ENCODE results near the gene ZCCHC7. TPM values are rescaled to one million over a fixed set of nuclear protein-coding genes. Genes with fewer than 3 reads are reported as not detected.

The ZCCHC7 gene
- total RNA-seq, 4 donors from 2014 or later: 13.8 to 24.6 (median 18.5) TPM

DNA sequence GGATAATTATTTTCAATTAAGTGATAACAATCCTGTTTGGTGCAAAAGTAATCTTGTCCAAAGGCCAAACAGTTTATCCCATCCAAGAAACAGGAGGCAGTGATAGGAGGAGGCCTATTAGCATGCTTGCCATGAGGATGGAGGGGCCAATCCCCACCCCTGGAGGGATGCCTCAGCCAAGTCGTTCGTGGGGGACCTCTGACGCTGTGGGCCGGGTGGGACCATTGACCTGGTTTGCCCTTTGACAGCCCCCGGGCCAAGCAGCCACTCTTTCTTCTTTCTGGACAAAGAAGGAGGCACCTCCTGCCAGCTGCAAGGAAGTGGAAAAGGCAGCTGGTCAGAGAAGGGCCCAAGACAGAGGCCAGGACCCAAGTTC is 262.6 kb downstream of the ZCCHC7 start:
- TF ChIP-seq, protein P1, sequence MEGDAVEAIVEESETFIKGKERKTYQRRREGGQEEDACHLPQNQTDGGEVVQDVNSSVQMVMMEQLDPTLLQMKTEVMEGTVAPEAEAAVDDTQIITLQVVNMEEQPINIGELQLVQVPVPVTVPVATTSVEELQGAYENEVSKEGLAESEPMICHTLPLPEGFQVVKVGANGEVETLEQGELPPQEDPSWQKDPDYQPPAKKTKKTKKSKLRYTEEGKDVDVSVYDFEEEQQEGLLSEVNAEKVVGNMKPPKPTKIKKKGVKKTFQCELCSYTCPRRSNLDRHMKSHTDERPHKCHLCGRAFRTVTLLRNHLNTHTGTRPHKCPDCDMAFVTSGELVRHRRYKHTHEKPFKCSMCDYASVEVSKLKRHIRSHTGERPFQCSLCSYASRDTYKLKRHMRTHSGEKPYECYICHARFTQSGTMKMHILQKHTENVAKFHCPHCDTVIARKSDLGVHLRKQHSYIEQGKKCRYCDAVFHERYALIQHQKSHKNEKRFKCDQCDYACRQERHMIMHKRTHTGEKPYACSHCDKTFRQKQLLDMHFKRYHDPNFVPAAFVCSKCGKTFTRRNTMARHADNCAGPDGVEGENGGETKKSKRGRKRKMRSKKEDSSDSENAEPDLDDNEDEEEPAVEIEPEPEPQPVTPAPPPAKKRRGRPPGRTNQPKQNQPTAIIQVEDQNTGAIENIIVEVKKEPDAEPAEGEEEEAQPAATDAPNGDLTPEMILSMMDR (IDR thresholded peaks at IDR 0.05; ENCODE audit: low read depth): no peak

DNA sequence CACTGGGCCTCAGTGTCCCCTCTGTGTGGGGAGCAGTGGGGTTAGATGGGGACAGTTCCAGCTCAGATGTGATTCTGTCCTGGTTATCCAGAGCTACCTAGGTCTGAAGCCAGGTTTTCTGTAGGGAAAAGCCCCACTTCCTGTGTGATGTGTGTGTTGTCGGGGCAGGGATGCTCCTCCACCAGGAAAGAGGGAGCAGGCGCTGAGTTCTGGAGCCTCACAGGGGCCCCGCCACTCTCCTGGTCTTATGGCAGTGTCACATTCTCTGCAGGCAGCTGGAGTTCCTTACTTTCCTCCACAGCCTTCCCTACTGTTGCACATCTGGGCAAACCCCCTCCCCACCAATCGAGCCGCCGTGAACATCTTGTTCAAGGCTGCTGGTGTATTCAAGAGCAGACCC is 263.0 kb downstream of the ZCCHC7 start:
- TF ChIP-seq, protein P1 (IDR thresholded peaks at IDR 0.05; ENCODE audit: low read depth): no peak

DNA sequence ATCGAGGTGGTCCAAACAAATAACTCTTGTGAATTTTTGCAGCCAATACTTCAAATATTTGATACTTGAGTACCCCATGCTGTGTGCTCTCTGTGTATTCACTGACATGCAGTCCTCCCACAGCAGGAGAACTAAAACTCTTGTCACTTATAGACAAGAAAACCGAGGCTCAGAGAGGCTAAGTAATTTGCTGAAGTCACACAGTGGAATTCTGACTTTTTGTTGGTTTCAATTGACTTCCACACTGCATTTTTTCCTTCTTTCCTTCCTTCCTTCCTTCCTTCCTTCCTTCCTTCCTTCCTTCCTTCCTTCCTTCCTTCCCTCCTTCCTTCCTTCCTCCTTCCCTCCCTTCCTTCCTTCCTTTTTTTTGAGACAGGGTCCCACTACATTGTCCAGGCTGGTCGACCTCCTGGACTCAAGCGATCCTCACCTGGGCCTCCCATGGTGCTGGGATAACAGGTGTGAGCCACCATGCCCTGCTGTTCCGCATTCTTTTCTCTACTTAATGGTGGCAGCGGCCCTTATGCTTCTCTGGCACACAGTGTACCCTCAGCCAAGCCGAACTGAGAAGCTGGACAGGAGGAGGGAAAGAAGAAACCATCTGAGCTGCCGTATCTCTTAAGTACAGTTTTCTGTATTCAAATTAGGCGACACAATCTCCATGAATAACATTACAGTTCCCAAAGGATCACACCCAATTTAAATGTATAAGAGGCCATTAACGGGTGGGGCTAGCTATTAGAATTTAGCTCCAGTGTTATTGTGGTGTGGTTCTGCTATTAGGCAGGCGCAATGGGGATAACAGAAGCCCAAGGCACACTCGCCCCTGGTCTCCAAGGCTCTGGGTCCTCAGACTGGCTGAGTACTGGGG is 263.7 kb downstream of the ZCCHC7 start:
- TF ChIP-seq, protein P1 (IDR thresholded peaks at IDR 0.05; ENCODE audit: low read depth): no peak

DNA sequence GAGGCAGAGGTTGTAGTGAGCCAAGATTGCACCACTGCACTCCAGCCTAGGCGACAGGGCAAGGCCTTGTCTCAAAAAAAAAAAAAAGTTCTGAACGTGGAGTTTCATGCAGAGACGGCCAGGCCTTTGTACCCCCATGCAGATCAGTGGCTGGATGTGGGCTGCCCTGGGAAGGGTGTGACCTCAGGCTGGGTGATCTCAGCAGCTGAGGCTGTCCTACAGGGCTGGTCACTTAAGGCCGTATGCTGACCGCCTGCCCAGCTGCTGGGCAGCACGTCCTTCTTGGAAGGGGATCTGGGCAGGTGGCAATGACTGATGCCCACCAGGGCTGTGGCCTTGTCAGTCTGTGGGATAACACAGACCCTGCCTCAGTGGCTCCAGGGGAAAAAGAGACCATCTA is 264.9 kb downstream of the ZCCHC7 start:
- TF ChIP-seq, protein P1 (IDR thresholded peaks at IDR 0.05; ENCODE audit: low read depth): no peak

DNA sequence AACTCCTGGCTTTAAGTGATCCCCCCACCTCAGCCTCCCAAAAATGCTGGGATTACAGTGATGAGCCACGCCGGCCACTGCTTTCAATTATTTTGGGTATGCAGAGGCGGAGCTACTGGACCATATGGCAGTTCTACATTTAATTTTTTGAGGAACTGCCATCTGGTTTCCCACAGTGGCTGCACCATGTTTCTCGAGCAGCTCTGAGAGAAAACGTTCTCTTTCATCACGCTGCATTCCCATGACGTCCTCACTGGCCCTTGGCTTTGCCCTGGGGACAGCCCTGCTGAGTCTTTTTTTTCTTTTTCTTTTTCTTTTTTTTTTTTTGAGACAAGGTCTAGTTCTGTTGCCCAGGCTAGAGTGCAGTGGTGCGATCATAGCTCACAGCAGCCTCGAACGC is 266.6 kb downstream of the ZCCHC7 start:
- TF ChIP-seq, protein P1 (IDR thresholded peaks at IDR 0.05; ENCODE audit: low read depth): no peak

DNA sequence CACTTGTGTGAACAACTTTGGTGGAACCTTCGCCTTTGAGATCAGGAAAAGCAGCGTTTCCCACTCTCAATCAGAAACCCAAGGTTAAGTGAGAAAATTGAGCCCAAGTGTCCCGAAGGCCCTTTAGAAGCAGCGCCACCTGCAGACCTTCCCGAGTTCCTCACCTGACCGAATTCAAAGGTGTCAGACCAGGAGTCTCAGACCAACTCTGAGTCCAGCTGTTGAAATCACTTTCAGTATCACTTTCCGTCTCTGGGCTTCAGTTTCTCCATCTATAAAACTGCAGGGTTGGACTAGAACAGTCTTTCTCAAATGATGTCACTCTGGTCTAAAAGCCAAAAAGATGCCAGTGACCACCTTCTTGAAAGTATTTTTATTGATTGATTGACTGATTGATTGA is 270.4 kb downstream of the ZCCHC7 start:
- TF ChIP-seq, protein P1 (IDR thresholded peaks at IDR 0.05; ENCODE audit: low read depth): no peak

DNA sequence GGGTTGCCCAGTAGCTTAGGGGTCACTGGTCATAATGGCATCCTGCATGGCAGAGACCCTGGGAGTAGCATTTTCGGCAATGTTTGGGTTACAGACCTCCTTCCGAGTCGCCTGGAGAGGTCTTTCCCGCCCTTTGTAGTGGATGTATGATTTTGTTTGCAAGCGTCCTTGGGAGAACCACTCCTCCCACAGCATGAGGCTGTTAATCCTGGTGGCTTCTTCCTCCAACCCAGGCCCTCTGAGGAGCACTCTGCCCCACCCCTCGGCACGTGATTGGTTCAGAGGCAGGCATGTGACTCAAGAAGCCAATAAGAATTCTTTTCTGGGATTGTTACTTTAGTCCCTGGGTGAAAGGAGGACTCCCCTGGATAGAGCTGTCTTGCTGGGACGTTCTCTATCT is 271.9 kb downstream of the ZCCHC7 start:
- TF ChIP-seq, protein P1 (IDR thresholded peaks at IDR 0.05; ENCODE audit: low read depth): no peak

Measured in subcutaneous adipose tissue (tissue), 4 donors.